GM12891 (cell line): ENCODE measurements around the gene DRAM1.

Experiments
- PAX5 ChIP-seq: IDR thresholded peaks from 2 replicates; pipeline ENCODE4 v1.6.1; 2011; ENCODE audit warnings: low read length, moderate library complexity, mild to moderate bottlenecking; ENCODE audit not compliant: insufficient read depth, severe bottlenecking
- POLR2A ChIP-seq: IDR thresholded peaks from 2 replicates; pipeline ENCODE4 v1.6.1; 2011; ENCODE audit warnings: low read depth, low read length, control low read depth
- POLR2AphosphoS5 ChIP-seq: IDR thresholded peaks from 2 replicates; pipeline ENCODE4 v1.6.1; 2011; ENCODE audit warnings: low read depth, low read length, control low read depth
- POU2F2 ChIP-seq: IDR thresholded peaks from 2 replicates; pipeline ENCODE4 v1.6.1; 2011; ENCODE audit warnings: low read depth, mild to moderate bottlenecking, control low read depth, low read length, moderate library complexity
- SPI1 ChIP-seq: IDR thresholded peaks from 2 replicates; pipeline ENCODE4 v1.6.1; 2011; ENCODE audit warnings: low read depth, low read length, control low read depth
- TAF1 ChIP-seq: IDR thresholded peaks from 2 replicates; pipeline ENCODE4 v1.6.1; 2011; ENCODE audit warnings: low read depth, low read length, control low read depth

- TF ChIP-seq POLR2AphosphoS5 = no peak
- no peak for TF ChIP-seq POLR2A
- TF ChIP-seq TAF1 = no peak
- no peak for TF ChIP-seq POU2F2
- no peak for TF ChIP-seq SPI1
- TF ChIP-seq PAX5 = no peak
These were observed 91.4 kb downstream of the DRAM1 start for GRCh38 chr12:101968770-101969169.
